H1 (cell line): Measurements from ENCODE around the gene OPCML. TPM values are rescaled to one million over a fixed set of nuclear protein-coding genes. Genes with fewer than 3 reads are reported as not detected.

Experiments used
- CTCF ChIA-PET: fragments of 300-600 bp; sonication (Branson Sonifier 250); formaldehyde crosslinking; loops from one replicate; lab custom pipeline; 2021; ENCODE audit not compliant: partially characterized antibody; lab: Charles Lee
- POLR2A ChIA-PET: fragments of 300-600 bp; sonication (Branson Sonifier 250); formaldehyde crosslinking; loops from one replicate; lab custom pipeline; 2021; ENCODE audit warnings: inconsistent platforms; ENCODE audit not compliant: partially characterized antibody; lab: Charles Lee
- DNase-seq, 2 experiments: peaks; one replicate each; pipeline versions ENCODE4 v3.0.0 to v3.0.0-alpha.2; 2010 to 2022; ENCODE audit warnings: low spot score in 2 of 2, low read depth in 1 of 2, mixed read lengths in 1 of 2
- FAIRE-seq: peaks from 2 replicates; lab custom pipeline; 2011; peaks lifted over from hg19 to GRCh38; lab: Jason Lieb, UNC
- H2AFZ ChIP-seq: 2 replicates; pipeline ENCODE4 v1.8.1; 2012; ENCODE audit warnings: low read length, inconsistent platforms
- H2AK5ac ChIP-seq: 2 replicates; pipeline ENCODE4 v1.6.1; 2013; ENCODE audit warnings: low read depth, low read length
- H2BK120ac ChIP-seq: replicated peaks from 2 replicates; pipeline ENCODE3; 2013; ENCODE audit warnings: low read depth, low read length, inconsistent platforms
- H2BK12ac ChIP-seq: 2 replicates; pipeline ENCODE4 v1.6.1; 2013; ENCODE audit warnings: low read depth, low read length
- H2BK15ac ChIP-seq: 2 replicates; pipeline ENCODE4 v1.6.1; 2013; ENCODE audit warnings: low read length
- H2BK20ac ChIP-seq: 2 replicates; pipeline ENCODE4 v1.6.1; 2013; ENCODE audit warnings: low read length
- H2BK5ac ChIP-seq: 2 replicates; pipeline ENCODE4 v1.6.1; 2013; ENCODE audit warnings: low read depth, low read length
- H3K14ac ChIP-seq: 2 replicates; pipeline ENCODE4 v1.6.1; 2013; ENCODE audit warnings: inconsistent platforms; ENCODE audit not compliant: insufficient read length
- H3K18ac ChIP-seq: 2 replicates; pipeline ENCODE4 v1.6.1; 2013; ENCODE audit warnings: low read length; ENCODE audit errors: extremely low read depth
- H3K23ac ChIP-seq: 2 replicates; pipeline ENCODE4 v1.6.1; 2013; ENCODE audit warnings: inconsistent platforms; ENCODE audit not compliant: insufficient read length
- H3K23me2 ChIP-seq: 2 replicates; pipeline ENCODE4 v1.6.1; 2013; ENCODE audit warnings: low read depth, low read length
- H3K27ac ChIP-seq: 2 replicates; pipeline ENCODE4 v1.6.1; 2011; ENCODE audit warnings: low read depth, low read length, inconsistent platforms
- H3K27me3 ChIP-seq, 4 experiments: replicated peaks in 1 of 4; 1 replicate in 1 of 4; 2 replicates in 3 of 4; pipeline versions ENCODE4 v1.6.1 to v1.8.1; 2011 to 2013; ENCODE audit warnings: low read length in 3 of 4, mild to moderate bottlenecking in 3 of 4, inconsistent platforms in 2 of 4, mixed read lengths in 2 of 4, moderate library complexity in 1 of 4; ENCODE audit not compliant: control insufficient read depth in 3 of 4, insufficient read depth in 3 of 4; ENCODE audit errors: extremely low read depth in 1 of 4
- H3K36me3 ChIP-seq, 4 experiments: 2 replicates each; pipeline versions ENCODE4 v1.6.1 to v1.8.1; 2011 to 2013; ENCODE audit warnings: mild to moderate bottlenecking in 4 of 4, low read length in 3 of 4, moderate library complexity in 2 of 4, control low read depth in 1 of 4, inconsistent platforms in 1 of 4; ENCODE audit not compliant: insufficient read depth in 4 of 4, control insufficient read depth in 2 of 4
- H3K4ac ChIP-seq: replicated peaks from 2 replicates; pipeline ENCODE3; 2013; ENCODE audit warnings: low read length, low read depth, mixed read lengths, inconsistent platforms; ENCODE audit not compliant: insufficient read length
- H3K4me1 ChIP-seq, 4 experiments: replicated peaks in 1 of 4; 1 replicate in 1 of 4; 2 replicates in 3 of 4; pipeline versions ENCODE4 v1.6.1 to v1.8.1; 2011 to 2013; ENCODE audit warnings: low read length in 3 of 4, inconsistent platforms in 2 of 4, mixed read lengths in 1 of 4; ENCODE audit not compliant: insufficient read depth in 4 of 4, control insufficient read depth in 3 of 4
- H3K4me2 ChIP-seq, 2 experiments: 2 replicates each; pipeline versions ENCODE4 v1.6.1 to v1.8.1; 2011 to 2013; ENCODE audit warnings: low read depth in 2 of 2, low read length in 2 of 2, control low read depth in 1 of 2, inconsistent platforms in 1 of 2, mild to moderate bottlenecking in 1 of 2; ENCODE audit not compliant: insufficient read depth in 1 of 2
- H3K4me3 ChIP-seq, 4 experiments: fragments of 200-600, 300-600 bp in 1 of 4; sonication (generic), shearing (Covaris generic), sonication (Bioruptor Twin) in 1 of 4; 2 replicates each; pipeline versions ENCODE4 v1.5.1 to v1.8.1; 2011 to 2016; ENCODE audit warnings: low read length in 4 of 4, low read depth in 3 of 4, control low read depth in 2 of 4, inconsistent platforms in 2 of 4, mild to moderate bottlenecking in 2 of 4, mixed read lengths in 1 of 4, moderate library complexity in 1 of 4; ENCODE audit not compliant: insufficient read depth in 2 of 4; ENCODE audit errors: extremely low read depth in 1 of 4
- H3K56ac ChIP-seq: replicated peaks from 2 replicates; pipeline ENCODE3; 2013; ENCODE audit warnings: low read depth, mild to moderate bottlenecking, mixed read lengths, low read length, inconsistent platforms; ENCODE audit not compliant: insufficient read length
- H3K79me1 ChIP-seq: 2 replicates; pipeline ENCODE4 v1.6.1; 2013; ENCODE audit warnings: low read depth, low read length, control low read depth
- H3K79me2 ChIP-seq, 2 experiments: 2 replicates each; pipeline versions ENCODE4 v1.6.1 to v1.8.1; 2012 to 2013; ENCODE audit warnings: low read length in 2 of 2, mild to moderate bottlenecking in 2 of 2, inconsistent platforms in 1 of 2; ENCODE audit not compliant: insufficient read depth in 2 of 2, control insufficient read depth in 1 of 2
- H3K9ac ChIP-seq, 4 experiments: replicated peaks in 1 of 4; 1 replicate in 1 of 4; 2 replicates in 3 of 4; pipeline versions ENCODE4 v1.6.1 to v1.8.1; 2011 to 2013; ENCODE audit warnings: low read depth in 3 of 4, low read length in 3 of 4, control low read depth in 2 of 4, mild to moderate bottlenecking in 2 of 4, moderate library complexity in 2 of 4, inconsistent platforms in 1 of 4; ENCODE audit errors: extremely low read depth in 1 of 4
- H3K9me3 ChIP-seq, 2 experiments: 2 replicates each; pipeline versions ENCODE4 v1.6.1 to v1.8.1; 2012 to 2013; ENCODE audit warnings: mild to moderate bottlenecking in 2 of 2, moderate library complexity in 2 of 2, control low read depth in 1 of 2, inconsistent platforms in 1 of 2, low read depth in 1 of 2, low read length in 1 of 2, mixed read lengths in 1 of 2; ENCODE audit not compliant: insufficient read depth in 2 of 2
- H4K20me1 ChIP-seq, 2 experiments: replicated peaks in 1 of 2; 2 replicates each; pipeline versions ENCODE3 to v1.8.1; 2011 to 2013; ENCODE audit warnings: inconsistent platforms in 2 of 2, low read length in 2 of 2, mild to moderate bottlenecking in 1 of 2; ENCODE audit not compliant: insufficient read depth in 2 of 2, control insufficient read depth in 1 of 2
- H4K5ac ChIP-seq: 2 replicates; pipeline ENCODE4 v1.6.1; 2013; ENCODE audit warnings: low read length, low read depth, mixed read lengths, inconsistent platforms; ENCODE audit not compliant: insufficient read length
- H4K8ac ChIP-seq: 2 replicates; pipeline ENCODE4 v1.8.0; 2013; ENCODE audit warnings: mild to moderate bottlenecking, moderate library complexity, low read length, inconsistent platforms; ENCODE audit not compliant: insufficient read depth; ENCODE audit errors: extremely low read depth
- H4K91ac ChIP-seq: replicated peaks from 2 replicates; pipeline ENCODE3; 2013; ENCODE audit warnings: low read length, mixed read lengths, inconsistent platforms; ENCODE audit not compliant: insufficient read length
- ASH2L ChIP-seq: fragments of 200-600, 300-600 bp; sonication (generic); IDR thresholded peaks from one replicate; pipeline ENCODE4 v1.7.1; 2017; ENCODE audit warnings: low read length
- BACH1 ChIP-seq: IDR thresholded peaks from 2 replicates; pipeline ENCODE4 v1.6.1; 2012; ENCODE audit warnings: low read length, improper control_type of control experiment
- CTBP2 ChIP-seq: IDR thresholded peaks from 2 replicates; pipeline ENCODE4 v1.7.0; 2011; ENCODE audit warnings: borderline replicate concordance, mild to moderate bottlenecking, moderate library complexity, mixed read lengths, low read length; ENCODE audit not compliant: insufficient read depth, insufficient read length
- EP300 ChIP-seq, 2 experiments: IDR thresholded peaks; 1 replicate in 1 of 2; 2 replicates in 1 of 2; pipeline ENCODE4 v1.6.1; 2011 to 2012; ENCODE audit warnings: low read depth in 2 of 2, low read length in 2 of 2, mild to moderate bottlenecking in 2 of 2, borderline replicate concordance in 1 of 2, inconsistent platforms in 1 of 2, moderate library complexity in 1 of 2
- HDAC6 ChIP-seq: IDR thresholded peaks from one replicate; pipeline ENCODE4 v1.7.1; 2012; ENCODE audit warnings: low read depth, mild to moderate bottlenecking, inconsistent platforms, low read length, moderate library complexity
- KDM1A ChIP-seq: fragments of 200-600, 300-600 bp; sonication (generic); IDR thresholded peaks from 2 replicates; pipeline ENCODE4 v1.7.1; 2016; ENCODE audit warnings: mild to moderate bottlenecking, low read length, borderline replicate concordance
- KDM4A ChIP-seq: IDR thresholded peaks from one replicate; pipeline ENCODE4 v1.7.1; 2012; ENCODE audit warnings: low read depth, mild to moderate bottlenecking, moderate library complexity, low read length, inconsistent platforms; ENCODE audit not compliant: severe bottlenecking
- MAFK ChIP-seq: IDR thresholded peaks from 2 replicates; pipeline ENCODE4 v1.6.1; 2012; ENCODE audit warnings: low read depth, mild to moderate bottlenecking, improper control_type of control experiment, low read length
- PHF8 ChIP-seq: fragments of 200-600 bp; sonication (generic); conservative IDR thresholded peaks from 2 replicates; pipeline ENCODE4 v1.7.1; 2012; ENCODE audit warnings: low read depth, mild to moderate bottlenecking, inconsistent platforms, low read length, moderate library complexity
- POU5F1 ChIP-seq: IDR thresholded peaks from 2 replicates; pipeline ENCODE4 v1.6.1; 2011; ENCODE audit warnings: low read depth, mild to moderate bottlenecking, low read length, moderate library complexity
- RXRA ChIP-seq: IDR thresholded peaks from 2 replicates; pipeline ENCODE4 v1.6.1; 2011; ENCODE audit warnings: low read depth, mild to moderate bottlenecking, low read length, moderate library complexity; ENCODE audit not compliant: insufficient read depth
- SP1 ChIP-seq: IDR thresholded peaks from 2 replicates; pipeline ENCODE4 v1.6.1; 2011; ENCODE audit warnings: low read depth, low read length
- SP4 ChIP-seq: IDR thresholded peaks from 2 replicates; pipeline ENCODE4 v1.6.1; 2012; ENCODE audit warnings: low read length, inconsistent platforms
- TAF7 ChIP-seq: optimal IDR thresholded peaks from 2 replicates; pipeline ENCODE3; 2011; ENCODE audit warnings: low read depth, mild to moderate bottlenecking, inconsistent platforms, low read length, moderate library complexity, borderline replicate concordance
- ZNF274 ChIP-seq: IDR thresholded peaks from 2 replicates; pipeline ENCODE4 v1.7.0; 2012; ENCODE audit warnings: low read length, borderline replicate concordance; ENCODE audit errors: extremely low read depth
- WGBS, 2 experiments: shearing (Covaris generic) in 1 of 2; methylation state at CpG; one replicate each; pipeline versions ENCODE4 v1.1.6 to v1.1.7; 2013 to 2015; ENCODE audit warnings: low lambda C conversion rate in 2 of 2, mixed read lengths in 2 of 2, inconsistent platforms in 1 of 2, low coverage in 1 of 2, missing lambda C conversion rate in 1 of 2; ENCODE audit not compliant: insufficient replicate concordance in 2 of 2, insufficient coverage in 1 of 2, insufficient read length in 1 of 2; ENCODE audit errors: extremely low coverage in 1 of 2, missing lambda C conversion rate in 1 of 2; 5-methylcytosine and 5-hydroxymethylcytosine counted together
- polyA plus RNA-seq, 7 experiments: library from polyadenylated mRNA; depleted of rRNA in 3 of 7; stranded (reverse) in 5 of 7; unstranded in 2 of 7; fragments of >200 nt in 5 of 7; fragments of 200-250 nt in 2 of 7; gene quantifications; 1 replicate in 5 of 7; 2 replicates in 1 of 7; 4 replicates in 1 of 7; pipeline versions ENCODE4 v1.2.1 to v1.2.3, GENCODE V29; 2011 to 2013; ENCODE audit warnings: missing spikeins in 2 of 7, mixed read lengths in 2 of 7
- total RNA-seq: library from RNA; stranded (reverse); fragmentation: NEBNext Ultra II Directional; extraction: Animal tissue kit (Norgen Biotek cat#: 25700); gene quantifications from 2 replicates; pipeline ENCODE4 v1.2.1, GENCODE V29; 2021

Gene OPCML
- total and polyA plus RNA-seq, 2 of the 8 experiments (the other 6 are each of a cell fraction or from before 2014, with no cell fraction given): 2.3 to 3.1 TPM

DNA sequence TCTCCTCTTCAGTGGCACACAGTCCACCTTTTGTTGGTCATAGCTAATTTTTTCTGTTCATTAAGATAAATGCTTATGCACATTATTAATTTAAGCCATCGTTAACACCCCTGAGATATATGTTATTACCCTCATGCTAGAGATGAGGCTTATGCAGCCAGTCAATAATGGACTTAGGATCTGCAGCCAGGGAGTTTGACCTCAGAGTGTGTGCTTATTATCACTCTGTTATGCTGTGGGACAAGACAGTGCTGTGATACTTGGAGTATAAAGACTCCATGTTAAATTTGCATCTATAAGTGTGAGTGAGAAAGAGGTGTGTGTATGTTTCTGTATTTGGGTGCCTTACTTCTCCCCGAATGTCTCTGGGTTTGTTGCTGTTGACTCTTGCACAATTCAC, 969.3 kb downstream of the OPCML start:
- Histone ChIP-seq H4K20me1 (no peaks in the 10 kb centered on the region), H3K36me3 (no peaks in the 10 kb centered on the region), H3K4me3 (no peak overlapping the region), H3K56ac (no peak overlapping the region), H2BK15ac (no peak overlapping the region), H4K8ac (no peak overlapping the region), H2BK12ac (no peak overlapping the region), H3K23me2 (0 out of 2 replicates have a peak, but pooled peaks cover 2% of the 10 kb centered on the region), H3K18ac (no peak overlapping the region), H3K4ac (no peak overlapping the region), H2BK5ac (no peak overlapping the region), H3K23ac (no peak overlapping the region), H3K9ac (no peak overlapping the region), H3K27ac (no peak overlapping the region), H3K4me1 (no peaks in the 10 kb centered on the region), H2BK20ac (no peak overlapping the region), H4K5ac (no peak overlapping the region), H4K91ac (no peak overlapping the region), H3K79me1 (no peaks in the 10 kb centered on the region), H2AFZ (no peak overlapping the region), H3K4me2 (no peak overlapping the region), H3K79me2 (no peaks in the 10 kb centered on the region), H3K14ac (no peak overlapping the region), H3K9me3 (no peaks in the 10 kb centered on the region), H2AK5ac (no peak overlapping the region), H2BK120ac (no peak overlapping the region), H3K27me3 (no peaks in the 10 kb centered on the region)
- TF ChIP-seq MAFK: no peak
- no peak for TF ChIP-seq ZNF274
- no peak for TF ChIP-seq KDM4A
- no peak for TF ChIP-seq PHF8
- no peak for TF ChIP-seq CTBP2
- no peak for TF ChIP-seq HDAC6
- no peak for TF ChIP-seq BACH1
- TF ChIP-seq RXRA: no peak
- no peak for TF ChIP-seq KDM1A
- TF ChIP-seq ASH2L: no peak
- TF ChIP-seq POU5F1: no peak
- no peak for TF ChIP-seq SP1
- no peak for TF ChIP-seq TAF7
- TF ChIP-seq SP4: no peak
- TF ChIP-seq EP300 (IDR thresholded peaks at IDR 0.05; ENCODE audit: borderline replicate concordance in 1 of 2, low read depth in 2 of 2, low read length in 2 of 2): no peak
- WGBS, 2 experiments: 88% methylated on average over 2 of the region's 2 CpGs; no CpG with 5 or more reads in 1 of the 2 experiments
- FAIRE-seq (no peak), DNase-seq (no peak)
- ChIA-PET CTCF (interaction anchor here (0.7 kb wide), 1 partner anchor 9 kb away, joined by 3 read pairs; no protein-coding TSS in a partner anchor), POLR2A (no interaction called here)
